Stimulated activated CD4-positive, alpha-beta T cell treated with anti-CD3 and anti-CD28 coated beads, TNF-alpha, amount 100 ng/mL, for 24 hours (primary cell): Measurements from ENCODE around the gene ATP1A2.
"Not testable (repeated sequence)": the region's sequence is repeated elsewhere in the genome, so short reads cannot be mapped to it uniquely, and the experiment has no call there.

Experiments used
- DNase-seq, 3 experiments: peaks; one replicate each; pipeline ENCODE4 v3.0.0-alpha.2; 2020; ENCODE audit warnings: low read depth in 3 of 3

ATP1A2 gene

GRCh38 chr1:160124705-160125478 is 9.3 kb downstream of the ATP1A2 start:
- DNase-seq, result no peak

GRCh38 chr1:160125746-160126145 is 10.2 kb downstream of the ATP1A2 start:
- DNase-seq, result no peak

GRCh38 chr1:160126342-160126741 is 10.8 kb downstream of the ATP1A2 start:
- DNase-seq, result not testable (repeated sequence)

GRCh38 chr1:160127381-160127780 is 11.8 kb downstream of the ATP1A2 start:
- DNase-seq, result no peak

GRCh38 chr1:160127865-160128523 is 12.4 kb downstream of the ATP1A2 start:
- DNase-seq, result no peak

GRCh38 chr1:160128636-160129035 is 13.1 kb downstream of the ATP1A2 start:
- no peak for DNase-seq

GRCh38 chr1:160129046-160129445 is 13.5 kb downstream of the ATP1A2 start:
- no peak for DNase-seq

- DNase-seq, result no peak
These were observed 14.0 kb downstream of the ATP1A2 start for GRCh38 chr1:160129558-160129957.

- DNase-seq, result no peak
These were observed 14.4 kb downstream of the ATP1A2 start for GRCh38 chr1:160129966-160130365.

GRCh38 chr1:160130486-160130885 is 14.9 kb downstream of the ATP1A2 start:
- no peak for DNase-seq

- no peak for DNase-seq
These were observed 15.4 kb downstream of the ATP1A2 start for GRCh38 chr1:160130939-160131338.

- no peak for DNase-seq
These were observed 16.4 kb downstream of the ATP1A2 start for GRCh38 chr1:160131803-160132565.

- DNase-seq, result no peak
These were observed 18.6 kb downstream of the ATP1A2 start for GRCh38 chr1:160133990-160134770.

GRCh38 chr1:160134791-160135572 is 19.4 kb downstream of the ATP1A2 start:
- no peak for DNase-seq

GRCh38 chr1:160136121-160136925 is 20.8 kb downstream of the ATP1A2 start:
- no peak for DNase-seq

- no peak for DNase-seq
These were observed 21.3 kb downstream of the ATP1A2 start for GRCh38 chr1:160136926-160137200.

GRCh38 chr1:160137216-160137862 is 21.8 kb downstream of the ATP1A2 start:
- no peak for DNase-seq

- DNase-seq, result no peak
These were observed 24.3 kb downstream of the ATP1A2 start for GRCh38 chr1:160139840-160140239.

GRCh38 chr1:160143695-160144094 is 28.1 kb downstream of the ATP1A2 start:
- no peak for DNase-seq

- DNase-seq, result no peak
These were observed 29.4 kb downstream of the ATP1A2 start for GRCh38 chr1:160144921-160145320.
